ENCODE measurements around the gene WHRN. TPM values are rescaled to one million over a fixed set of nuclear protein-coding genes. Genes with fewer than 3 reads are reported as not detected.

WHRN gene
- total RNA-seq, 1 experiment from 2014 or later = 9.4 TPM

GRCh38 chr9:114355821-114356220 is 149.5 kb downstream of the WHRN start:
- ChIA-PET POLR2A (no interaction called here), CTCF (interaction anchor here (0.6 to 1.4 kb wide), 4 partner anchors 16 to 230 kb away, joined by 3 to 4 read pairs (median 3); no protein-coding TSS in a partner anchor)
- DNase-seq (ENCODE audit: unreplicated experiment) = no peak
- Mint-ChIP-seq H3K27me3 (ENCODE audit: insufficient read depth, unreplicated experiment) (no peaks in the 10 kb centered on the region), H3K27ac (ENCODE audit: low read depth, unreplicated experiment) (no peak overlapping the region), H3K36me3 (ENCODE audit: insufficient read depth, unreplicated experiment) (peaks cover 29% of the 10 kb centered on the region), H3K9me3 (ENCODE audit: unreplicated experiment) (no peaks in the 10 kb centered on the region), H3K4me1 (ENCODE audit: insufficient read depth, unreplicated experiment) (no peaks in the 10 kb centered on the region), H3K4me3 (ENCODE audit: unreplicated experiment) (no peak overlapping the region)
- TF ChIP-seq CTCF (IDR thresholded peaks at IDR 0.05; ENCODE audit: unreplicated experiment) = no peak
- intact Hi-C loops (cut with micrococcal nuclease) = no loop called here
- BruUV-seq (replicated peaks) = no TSS peak

Other genes starting within 250 kb of the WHRN start
- gene ORM1, start 182.4 kb downstream of the WHRN start, total RNA-seq (2022) = not detected in 2 replicates
- gene ORM2, start 175.6 kb downstream of the WHRN start, total RNA-seq (2022) = not detected in 2 replicates
- gene AKNA, start 117.5 kb downstream of the WHRN start, total RNA-seq (2022) = 10.7 and 10.9 TPM in 2 replicates
- gene ATP6V1G1, start 82.3 kb upstream of the WHRN start, total RNA-seq (2022) = 87.1 and 118 TPM in 2 replicates
- gene TMEM268, start 105.8 kb upstream of the WHRN start, total RNA-seq (2022) = 19.9 and 20.7 TPM in 2 replicates
- not detected in 2 replicates for gene TEX53, start 152.3 kb upstream of the WHRN start, total RNA-seq (2022)
- gene TEX48, start 176.7 kb upstream of the WHRN start, total RNA-seq (2022) = not detected in 2 replicates

Data from MCF 10A (cell line).